PC-9 (cell line): ENCODE measurements around the gene MROH2B.
A peak's percentile ranks its signal among the peaks of the same experiment; 100 is the strongest.

ENCODE experiments used
- EZH2 ChIP-seq: fragments of 200-600 bp; sonication (generic); IDR thresholded peaks from 2 replicates; pipeline ENCODE4 v1.8.0; 2017; ENCODE audit warnings: antibody characterized with exemption, low read depth
- TF ChIP-seq, protein P1 (sequence below): fragments of 200-600 bp; sonication (generic); conservative IDR thresholded peaks from 2 replicates; pipeline ENCODE4 v1.6.1; 2017; ENCODE audit warnings: mixed run types, antibody characterized with exemption, mild to moderate bottlenecking, moderate library complexity

- TF ChIP-seq, protein P1, sequence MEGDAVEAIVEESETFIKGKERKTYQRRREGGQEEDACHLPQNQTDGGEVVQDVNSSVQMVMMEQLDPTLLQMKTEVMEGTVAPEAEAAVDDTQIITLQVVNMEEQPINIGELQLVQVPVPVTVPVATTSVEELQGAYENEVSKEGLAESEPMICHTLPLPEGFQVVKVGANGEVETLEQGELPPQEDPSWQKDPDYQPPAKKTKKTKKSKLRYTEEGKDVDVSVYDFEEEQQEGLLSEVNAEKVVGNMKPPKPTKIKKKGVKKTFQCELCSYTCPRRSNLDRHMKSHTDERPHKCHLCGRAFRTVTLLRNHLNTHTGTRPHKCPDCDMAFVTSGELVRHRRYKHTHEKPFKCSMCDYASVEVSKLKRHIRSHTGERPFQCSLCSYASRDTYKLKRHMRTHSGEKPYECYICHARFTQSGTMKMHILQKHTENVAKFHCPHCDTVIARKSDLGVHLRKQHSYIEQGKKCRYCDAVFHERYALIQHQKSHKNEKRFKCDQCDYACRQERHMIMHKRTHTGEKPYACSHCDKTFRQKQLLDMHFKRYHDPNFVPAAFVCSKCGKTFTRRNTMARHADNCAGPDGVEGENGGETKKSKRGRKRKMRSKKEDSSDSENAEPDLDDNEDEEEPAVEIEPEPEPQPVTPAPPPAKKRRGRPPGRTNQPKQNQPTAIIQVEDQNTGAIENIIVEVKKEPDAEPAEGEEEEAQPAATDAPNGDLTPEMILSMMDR = 0 out of 2 replicates have a peak, but pooled peaks have one; percentile 17
- TF ChIP-seq EZH2 = no peak
These were observed 47.0 kb upstream of the MROH2B start for GRCh38 chr5:41118177-41118576.
